Liver (tissue), 9 donors: ENCODE measurements around the gene ALDH1A1. TPM values are rescaled to one million over a fixed set of nuclear protein-coding genes. Genes with fewer than 3 reads are reported as not detected.

Experiments used
- DNase-seq: peaks from one replicate; pipeline ENCODE4 v3.0.0-alpha.2; 2017; ENCODE audit warnings: low spot score
- H3K27ac ChIP-seq, 2 donors: one replicate each; pipeline ENCODE4 v1.7.0; 2013; ENCODE audit warnings: inconsistent platforms in 2 of 2, low read length in 2 of 2, control low read depth in 1 of 2, low read depth in 1 of 2, mild to moderate bottlenecking in 1 of 2
- H3K27me3 ChIP-seq, 4 donors: one replicate each; pipeline versions ENCODE4 v1.6.1 to v1.7.0; 2013; ENCODE audit warnings: low read length in 3 of 4, inconsistent platforms in 1 of 4, mild to moderate bottlenecking in 1 of 4, moderate library complexity in 1 of 4; ENCODE audit not compliant: control insufficient read depth in 4 of 4, insufficient read depth in 4 of 4
- H3K36me3 ChIP-seq, 4 donors: one replicate each; pipeline versions ENCODE4 v1.6.1 to v1.7.0; 2013; ENCODE audit warnings: low read length in 3 of 4, mild to moderate bottlenecking in 3 of 4, low read depth in 1 of 4, moderate library complexity in 1 of 4; ENCODE audit not compliant: control insufficient read depth in 4 of 4, insufficient read depth in 3 of 4
- H3K4me1 ChIP-seq, 4 donors: one replicate each; pipeline versions ENCODE4 v1.6.1 to v1.7.0; 2013; ENCODE audit warnings: low read length in 3 of 4, mild to moderate bottlenecking in 3 of 4, moderate library complexity in 1 of 4; ENCODE audit not compliant: control insufficient read depth in 4 of 4, insufficient read depth in 4 of 4
- H3K4me3 ChIP-seq, 3 donors: one replicate each; pipeline versions ENCODE4 v1.6.1 to v1.7.0; 2013; ENCODE audit warnings: low read length in 3 of 3, control low read depth in 1 of 3, low read depth in 1 of 3, mild to moderate bottlenecking in 1 of 3
- H3K9ac ChIP-seq, 2 donors: one replicate each; pipeline ENCODE4 v1.7.0; 2013; ENCODE audit warnings: low read length in 2 of 2, mild to moderate bottlenecking in 2 of 2, moderate library complexity in 2 of 2, control low read depth in 1 of 2, low read depth in 1 of 2
- H3K9me3 ChIP-seq, 4 donors: one replicate each; pipeline versions ENCODE4 v1.6.1 to v1.7.0; 2013; ENCODE audit warnings: low read length in 3 of 4; ENCODE audit not compliant: control insufficient read depth in 4 of 4
- EGR1 ChIP-seq, 2 donors: IDR thresholded peaks; 2 replicates each; pipeline ENCODE4 v1.6.1; 2016 to 2018; ENCODE audit warnings: antibody characterized with exemption in 2 of 2, low read depth in 2 of 2
- FOXA1 ChIP-seq: IDR thresholded peaks from 2 replicates; pipeline ENCODE4 v1.6.1; 2016; ENCODE audit warnings: antibody characterized with exemption
- FOXA2 ChIP-seq: IDR thresholded peaks from 2 replicates; pipeline ENCODE4 v1.6.1; 2016; ENCODE audit warnings: antibody characterized with exemption
- HNF4A ChIP-seq, 2 donors: conservative IDR thresholded peaks; 2 replicates each; pipeline ENCODE4 v1.6.1; 2016; ENCODE audit warnings: antibody characterized with exemption in 2 of 2, mild to moderate bottlenecking in 2 of 2
- HNF4G ChIP-seq: IDR thresholded peaks from 2 replicates; pipeline ENCODE4 v1.6.1; 2016; ENCODE audit warnings: antibody characterized with exemption
- JUND ChIP-seq, 2 donors: IDR thresholded peaks; 2 replicates each; pipeline ENCODE4 v1.6.1; 2016; ENCODE audit warnings: antibody characterized with exemption in 2 of 2
- NR2F2 ChIP-seq: IDR thresholded peaks from 2 replicates; pipeline ENCODE4 v1.6.1; 2016; ENCODE audit warnings: antibody characterized with exemption
- RAD21 ChIP-seq, 2 donors: IDR thresholded peaks; 2 replicates each; pipeline ENCODE4 v1.6.1; 2016; ENCODE audit warnings: antibody characterized with exemption in 2 of 2, mild to moderate bottlenecking in 2 of 2
- RXRA ChIP-seq, 2 donors: IDR thresholded peaks; 2 replicates each; pipeline ENCODE4 v1.6.1; 2017 to 2018; ENCODE audit warnings: antibody characterized with exemption in 2 of 2, mild to moderate bottlenecking in 1 of 2
- SP1 ChIP-seq: IDR thresholded peaks from 2 replicates; pipeline ENCODE4 v1.6.1; 2018; ENCODE audit warnings: antibody characterized with exemption, mild to moderate bottlenecking
- TAF1 ChIP-seq: conservative IDR thresholded peaks from 2 replicates; pipeline ENCODE4 v1.6.1; 2016; ENCODE audit warnings: antibody characterized with exemption, mild to moderate bottlenecking
- YY1 ChIP-seq: IDR thresholded peaks from 2 replicates; pipeline ENCODE4 v1.6.1; 2016; ENCODE audit warnings: antibody characterized with exemption, mild to moderate bottlenecking
- WGBS: extraction: QIAGEN DNeasy Blood & Tissue Kit; methylation state at CpG from one replicate; pipeline ENCODE4 v1.1.7; 2013; 5-methylcytosine and 5-hydroxymethylcytosine counted together
- polyA plus RNA-seq, 2 donors: library from polyadenylated mRNA; stranded (reverse) in 1 of 2; unstranded in 1 of 2; fragments of 200-250 nt in 1 of 2; fragments of >200 nt in 1 of 2; fragmentation: Nextera tagmentation in 1 of 2; extraction: Ambion mirVana in 1 of 2; gene quantifications; one replicate each; pipeline versions ENCODE4 v1.2.1 to v1.2.3, GENCODE V29; 2013 to 2015
- total RNA-seq, 2 donors: library from RNA; depleted of rRNA; stranded (reverse); fragments of >200 nt; gene quantifications; one replicate each; pipeline ENCODE4 v1.2.3, GENCODE V29; 2014
- TF ChIP-seq, protein P1 (sequence below): IDR thresholded peaks from 2 replicates; pipeline ENCODE4 v1.6.1; 2016; ENCODE audit warnings: antibody characterized with exemption
- TF ChIP-seq, protein P2 (sequence below): IDR thresholded peaks from 2 replicates; pipeline ENCODE4 v1.6.1; 2016; ENCODE audit warnings: antibody characterized with exemption
- TF ChIP-seq, protein P3 (sequence below): fragments of 150-350 bp; IDR thresholded peaks from 2 replicates; pipeline ENCODE4 v1.5.1; 2017; ENCODE audit warnings: improper control_type of control experiment, low read depth, low read length; ENCODE audit not compliant: missing input control
- TF ChIP-seq, protein P4 (sequence below): IDR thresholded peaks from 2 replicates; pipeline ENCODE4 v1.6.1; 2016; ENCODE audit warnings: antibody characterized with exemption, mild to moderate bottlenecking
- TF ChIP-seq, protein P5 (sequence below): IDR thresholded peaks from 2 replicates; pipeline ENCODE4 v1.6.1; 2016; ENCODE audit warnings: antibody characterized with exemption
- donor health status: healthy.
- donor health status: healthy.
- donor health status: healthy.
- donor health status: healthy.
- donor health status: healthy.

ALDH1A1 gene
- total and polyA plus RNA-seq, 4 donors: 118 to 433 (median 193) TPM

DNA sequence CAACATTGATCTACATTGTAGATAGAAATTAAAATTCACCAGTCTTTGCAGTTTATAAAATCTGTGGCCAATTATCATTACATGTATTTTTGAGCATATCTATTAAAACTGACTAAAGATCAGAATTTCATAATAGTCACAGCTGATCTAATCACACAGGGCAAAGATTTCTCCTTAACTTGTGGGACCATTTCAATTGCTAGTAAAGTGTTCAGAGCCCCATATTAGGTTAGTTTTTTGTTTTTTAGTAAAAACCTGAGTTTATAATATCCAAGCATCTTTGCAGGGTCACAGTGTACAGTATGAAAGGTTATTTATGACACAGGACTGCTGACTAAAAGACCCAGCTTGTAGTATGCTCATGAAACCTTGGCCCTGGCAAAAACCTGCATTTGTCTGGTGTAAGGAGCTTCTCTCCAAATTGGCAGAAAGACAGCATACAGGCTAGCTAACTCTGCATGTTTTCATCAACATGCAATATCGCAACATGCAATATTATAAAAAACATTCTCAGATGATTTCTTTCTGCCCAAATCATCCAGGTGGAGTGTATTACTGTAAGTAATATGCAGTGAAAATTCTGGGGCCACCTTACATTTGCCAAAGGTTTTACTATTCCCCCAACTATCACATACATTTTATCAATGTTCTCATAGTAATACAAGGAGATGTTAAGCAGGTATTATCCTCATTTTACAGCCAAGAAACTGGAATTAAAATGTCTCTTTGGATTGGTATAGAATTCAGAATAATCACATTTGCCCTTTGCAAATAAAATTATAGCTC lies 37.7 kb upstream of the ALDH1A1 start:
- Histone ChIP-seq H3K27ac (peak overlapping the region; percentile 40 to 44), H3K27me3 (no peaks in the 10 kb centered on the region), H3K9ac (no peak overlapping the region), H3K9me3 (no peaks in the 10 kb centered on the region), H3K36me3 (no peaks in the 10 kb centered on the region), H3K4me3 (no peak overlapping the region), H3K4me1 (peaks cover 4 to 26% (median 11%) of the 10 kb centered on the region in 4 donors)
- 60% methylated on average over 1 of the region's 1 CpG for WGBS
- DNase-seq: no peak
- TF ChIP-seq FOXA1: no peak
- no peak for TF ChIP-seq HNF4G
- TF ChIP-seq, protein P1, sequence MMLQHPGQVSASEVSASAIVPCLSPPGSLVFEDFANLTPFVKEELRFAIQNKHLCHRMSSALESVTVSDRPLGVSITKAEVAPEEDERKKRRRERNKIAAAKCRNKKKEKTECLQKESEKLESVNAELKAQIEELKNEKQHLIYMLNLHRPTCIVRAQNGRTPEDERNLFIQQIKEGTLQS: no peak
- TF ChIP-seq YY1: peak; percentile 61
- TF ChIP-seq TAF1: no peak
- no peak for TF ChIP-seq EGR1 (IDR thresholded peaks at IDR 0.05; ENCODE audit: low read depth in 2 of 2)
- peak in 1 of 2 donors; percentile 13 for TF ChIP-seq RXRA (IDR thresholded peaks at IDR 0.05)
- TF ChIP-seq SP1: no peak
- no peak for TF ChIP-seq FOXA2
- peak; percentile 50 to 69 for TF ChIP-seq HNF4A (conservative IDR thresholded peaks at IDR 0.05)
- TF ChIP-seq, protein P2, sequence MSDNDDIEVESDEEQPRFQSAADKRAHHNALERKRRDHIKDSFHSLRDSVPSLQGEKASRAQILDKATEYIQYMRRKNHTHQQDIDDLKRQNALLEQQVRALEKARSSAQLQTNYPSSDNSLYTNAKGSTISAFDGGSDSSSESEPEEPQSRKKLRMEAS: no peak
- TF ChIP-seq NR2F2: no peak
- no peak for TF ChIP-seq RAD21 (IDR thresholded peaks at IDR 0.05)

DNA sequence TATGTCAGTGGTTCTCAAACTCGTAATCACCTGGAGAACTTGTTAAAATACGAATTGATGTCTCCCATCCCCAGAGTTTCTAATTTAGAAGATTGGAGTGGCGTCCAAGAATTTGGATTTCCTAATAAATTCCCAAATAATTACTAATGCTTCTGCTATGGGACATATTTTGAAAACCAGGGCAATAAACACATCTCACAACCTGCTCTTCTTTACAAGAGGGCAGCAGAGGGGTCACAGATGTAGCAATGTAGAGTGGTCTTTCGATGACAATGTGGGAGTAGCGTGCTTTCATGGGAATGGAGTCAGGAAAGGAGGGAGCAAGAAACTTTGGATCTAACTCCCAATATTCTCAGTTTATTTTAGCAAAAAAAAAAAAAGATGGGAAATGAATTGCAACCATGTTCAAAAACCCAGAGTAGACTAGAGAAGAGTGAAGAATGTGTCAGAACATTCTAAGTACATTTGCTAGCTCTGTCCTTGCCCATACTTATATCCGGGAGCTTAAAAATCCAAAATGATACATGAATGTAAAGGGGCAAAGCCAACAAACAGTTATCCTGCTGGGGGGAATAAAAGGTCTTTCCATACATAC lies 33.8 kb upstream of the ALDH1A1 start:
- H3K27me3 ChIP-seq: no peaks in the 10 kb centered on the region
- TF ChIP-seq JUND (IDR thresholded peaks at IDR 0.05) (no peak), EGR1 (IDR thresholded peaks at IDR 0.05; ENCODE audit: low read depth in 2 of 2) (no peak), YY1 (no peak), NR2F2 (no peak), FOXA2 (no peak), FOXA1 (no peak), TAF1 (no peak), RXRA (IDR thresholded peaks at IDR 0.05) (no peak), RAD21 (IDR thresholded peaks at IDR 0.05) (no peak), HNF4A (conservative IDR thresholded peaks at IDR 0.05) (no peak)
- TF ChIP-seq, protein P3, sequence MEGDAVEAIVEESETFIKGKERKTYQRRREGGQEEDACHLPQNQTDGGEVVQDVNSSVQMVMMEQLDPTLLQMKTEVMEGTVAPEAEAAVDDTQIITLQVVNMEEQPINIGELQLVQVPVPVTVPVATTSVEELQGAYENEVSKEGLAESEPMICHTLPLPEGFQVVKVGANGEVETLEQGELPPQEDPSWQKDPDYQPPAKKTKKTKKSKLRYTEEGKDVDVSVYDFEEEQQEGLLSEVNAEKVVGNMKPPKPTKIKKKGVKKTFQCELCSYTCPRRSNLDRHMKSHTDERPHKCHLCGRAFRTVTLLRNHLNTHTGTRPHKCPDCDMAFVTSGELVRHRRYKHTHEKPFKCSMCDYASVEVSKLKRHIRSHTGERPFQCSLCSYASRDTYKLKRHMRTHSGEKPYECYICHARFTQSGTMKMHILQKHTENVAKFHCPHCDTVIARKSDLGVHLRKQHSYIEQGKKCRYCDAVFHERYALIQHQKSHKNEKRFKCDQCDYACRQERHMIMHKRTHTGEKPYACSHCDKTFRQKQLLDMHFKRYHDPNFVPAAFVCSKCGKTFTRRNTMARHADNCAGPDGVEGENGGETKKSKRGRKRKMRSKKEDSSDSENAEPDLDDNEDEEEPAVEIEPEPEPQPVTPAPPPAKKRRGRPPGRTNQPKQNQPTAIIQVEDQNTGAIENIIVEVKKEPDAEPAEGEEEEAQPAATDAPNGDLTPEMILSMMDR: no peak
- TF ChIP-seq, protein P2: no peak
- TF ChIP-seq, protein P4, sequence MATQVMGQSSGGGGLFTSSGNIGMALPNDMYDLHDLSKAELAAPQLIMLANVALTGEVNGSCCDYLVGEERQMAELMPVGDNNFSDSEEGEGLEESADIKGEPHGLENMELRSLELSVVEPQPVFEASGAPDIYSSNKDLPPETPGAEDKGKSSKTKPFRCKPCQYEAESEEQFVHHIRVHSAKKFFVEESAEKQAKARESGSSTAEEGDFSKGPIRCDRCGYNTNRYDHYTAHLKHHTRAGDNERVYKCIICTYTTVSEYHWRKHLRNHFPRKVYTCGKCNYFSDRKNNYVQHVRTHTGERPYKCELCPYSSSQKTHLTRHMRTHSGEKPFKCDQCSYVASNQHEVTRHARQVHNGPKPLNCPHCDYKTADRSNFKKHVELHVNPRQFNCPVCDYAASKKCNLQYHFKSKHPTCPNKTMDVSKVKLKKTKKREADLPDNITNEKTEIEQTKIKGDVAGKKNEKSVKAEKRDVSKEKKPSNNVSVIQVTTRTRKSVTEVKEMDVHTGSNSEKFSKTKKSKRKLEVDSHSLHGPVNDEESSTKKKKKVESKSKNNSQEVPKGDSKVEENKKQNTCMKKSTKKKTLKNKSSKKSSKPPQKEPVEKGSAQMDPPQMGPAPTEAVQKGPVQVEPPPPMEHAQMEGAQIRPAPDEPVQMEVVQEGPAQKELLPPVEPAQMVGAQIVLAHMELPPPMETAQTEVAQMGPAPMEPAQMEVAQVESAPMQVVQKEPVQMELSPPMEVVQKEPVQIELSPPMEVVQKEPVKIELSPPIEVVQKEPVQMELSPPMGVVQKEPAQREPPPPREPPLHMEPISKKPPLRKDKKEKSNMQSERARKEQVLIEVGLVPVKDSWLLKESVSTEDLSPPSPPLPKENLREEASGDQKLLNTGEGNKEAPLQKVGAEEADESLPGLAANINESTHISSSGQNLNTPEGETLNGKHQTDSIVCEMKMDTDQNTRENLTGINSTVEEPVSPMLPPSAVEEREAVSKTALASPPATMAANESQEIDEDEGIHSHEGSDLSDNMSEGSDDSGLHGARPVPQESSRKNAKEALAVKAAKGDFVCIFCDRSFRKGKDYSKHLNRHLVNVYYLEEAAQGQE: no peak
- TF ChIP-seq, protein P5, sequence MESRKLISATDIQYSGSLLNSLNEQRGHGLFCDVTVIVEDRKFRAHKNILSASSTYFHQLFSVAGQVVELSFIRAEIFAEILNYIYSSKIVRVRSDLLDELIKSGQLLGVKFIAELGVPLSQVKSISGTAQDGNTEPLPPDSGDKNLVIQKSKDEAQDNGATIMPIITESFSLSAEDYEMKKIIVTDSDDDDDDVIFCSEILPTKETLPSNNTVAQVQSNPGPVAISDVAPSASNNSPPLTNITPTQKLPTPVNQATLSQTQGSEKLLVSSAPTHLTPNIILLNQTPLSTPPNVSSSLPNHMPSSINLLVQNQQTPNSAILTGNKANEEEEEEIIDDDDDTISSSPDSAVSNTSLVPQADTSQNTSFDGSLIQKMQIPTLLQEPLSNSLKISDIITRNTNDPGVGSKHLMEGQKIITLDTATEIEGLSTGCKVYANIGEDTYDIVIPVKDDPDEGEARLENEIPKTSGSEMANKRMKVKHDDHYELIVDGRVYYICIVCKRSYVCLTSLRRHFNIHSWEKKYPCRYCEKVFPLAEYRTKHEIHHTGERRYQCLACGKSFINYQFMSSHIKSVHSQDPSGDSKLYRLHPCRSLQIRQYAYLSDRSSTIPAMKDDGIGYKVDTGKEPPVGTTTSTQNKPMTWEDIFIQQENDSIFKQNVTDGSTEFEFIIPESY: no peak
- TF ChIP-seq, protein P1: no peak

More for the DNA sequence above, 33.8 kb upstream of the ALDH1A1 start:
- WGBS: 96% methylated on average over 6 of the region's 6 CpGs
- DNase-seq: no peak
- Histone ChIP-seq H3K27ac (no peak overlapping the region), H3K9me3 (no peaks in the 10 kb centered on the region), H3K4me1 (peaks cover 8 to 43% (median 25%) of the 10 kb centered on the region in 4 donors), H3K36me3 (no peaks in the 10 kb centered on the region), H3K9ac (no peak overlapping the region), H3K4me3 (no peak overlapping the region)
